GM19099 (cell line): ENCODE measurements around the gene RPL22.

ENCODE experiments used
- POLR2A ChIP-seq: IDR thresholded peaks from 3 replicates; pipeline ENCODE4 v1.6.1; 2011; ENCODE audit warnings: low read depth; ENCODE audit not compliant: insufficient read length; ENCODE audit errors: extremely low read depth

The RPL22 gene

DNA sequence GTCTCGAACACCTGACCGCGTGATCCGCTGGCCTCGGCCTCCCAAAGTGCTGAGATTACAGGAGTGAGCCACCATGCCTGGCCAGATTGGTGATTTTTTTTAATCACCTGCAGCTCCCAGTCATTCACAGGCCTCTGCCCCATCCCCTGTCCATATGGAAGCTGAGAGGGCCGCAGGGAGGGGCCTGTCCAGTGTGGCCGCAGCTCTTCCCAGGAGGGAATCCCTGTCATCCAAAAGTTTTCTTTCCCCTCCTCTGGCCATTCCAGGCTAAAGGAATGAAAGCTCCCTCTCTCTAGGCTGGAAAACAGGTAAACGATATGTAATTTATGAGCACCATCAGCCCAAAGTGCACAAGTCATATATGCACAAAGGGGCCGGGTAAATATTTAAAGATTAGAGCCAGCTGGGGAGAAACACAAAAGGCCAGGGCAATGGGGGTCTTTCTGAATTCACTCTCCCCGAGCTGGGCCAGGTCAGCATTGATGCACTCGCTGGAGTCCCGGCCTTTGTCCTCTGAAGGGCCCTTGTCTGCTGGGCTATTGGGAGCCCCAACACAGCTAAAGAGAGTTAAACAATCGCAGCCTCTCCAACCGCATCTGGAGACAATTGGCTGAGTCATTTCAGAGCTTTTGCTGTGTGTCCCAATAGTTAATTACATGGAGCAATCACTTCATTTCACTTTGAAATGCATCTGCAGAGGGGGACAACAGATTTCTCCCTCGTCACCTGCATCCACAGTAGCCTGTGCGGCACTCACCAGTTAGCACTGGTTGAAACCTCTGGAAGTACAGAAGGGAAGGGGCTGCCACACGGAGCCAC, 40.8 kb upstream of the RPL22 start:
- no peak for TF ChIP-seq POLR2A

DNA sequence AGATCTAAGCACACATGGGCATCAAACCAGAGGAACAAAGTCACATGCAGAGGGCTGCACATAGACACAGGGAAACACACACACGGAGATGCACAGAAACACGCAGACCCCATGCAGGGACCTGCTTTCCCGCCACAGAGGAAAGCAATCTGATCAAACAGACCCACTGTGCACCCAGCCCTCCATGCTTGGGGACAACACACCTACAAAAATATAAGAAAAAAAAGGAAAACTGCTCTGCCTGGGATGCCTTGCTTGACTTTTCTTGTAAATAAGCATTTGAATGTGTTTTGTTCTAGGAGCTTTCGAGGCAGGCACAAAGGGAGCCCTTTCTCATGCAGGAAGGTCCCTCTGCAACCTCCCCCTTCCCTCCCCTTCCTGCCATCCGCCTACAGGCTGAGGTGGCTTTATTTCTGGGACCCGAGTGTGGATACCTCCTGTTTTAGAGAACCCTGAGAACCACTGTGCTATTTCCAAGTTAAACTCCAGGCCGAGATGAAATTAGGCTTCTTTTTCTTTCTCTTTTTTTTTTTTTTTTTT, 39.9 kb upstream of the RPL22 start:
- no peak for TF ChIP-seq POLR2A

DNA sequence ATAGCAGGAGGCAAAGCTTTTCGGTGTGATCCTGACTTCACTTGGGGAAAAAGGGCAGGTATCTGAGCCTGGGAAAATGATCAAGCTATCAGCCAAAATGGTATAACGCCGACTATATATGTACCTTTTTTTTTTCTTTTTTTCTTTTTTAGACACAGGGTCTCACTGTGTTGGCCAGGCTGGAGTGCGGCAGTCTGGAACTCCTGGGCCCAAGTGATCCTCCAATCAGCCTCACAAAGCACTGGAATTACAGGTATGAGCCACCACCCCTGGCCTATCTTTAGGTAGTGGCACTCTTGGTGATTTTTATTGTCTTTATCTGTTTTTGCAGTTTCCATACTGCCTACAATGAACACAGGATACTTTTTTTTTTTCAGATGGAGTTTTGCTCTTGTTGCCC, 37.7 kb upstream of the RPL22 start:
- TF ChIP-seq POLR2A = no peak

DNA sequence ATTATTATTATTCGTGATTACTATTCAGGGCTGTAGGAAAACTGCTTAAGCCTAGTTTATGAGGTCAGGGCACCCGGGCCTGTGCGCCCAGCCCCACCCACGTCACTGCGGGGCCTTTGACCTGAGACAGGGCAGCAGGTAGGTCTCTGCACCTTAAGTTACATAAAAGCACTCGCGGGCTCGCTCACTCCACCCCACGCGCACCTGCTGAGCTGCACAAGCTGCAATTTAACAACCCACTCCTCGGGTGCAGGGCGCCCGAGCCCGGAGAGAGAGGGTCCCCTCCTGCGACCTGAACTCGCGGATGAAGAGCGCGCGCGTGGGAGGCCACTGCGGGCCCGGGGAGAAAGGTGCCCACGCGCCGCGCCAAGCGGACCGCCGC, 35.9 kb upstream of the RPL22 start:
- no peak for TF ChIP-seq POLR2A

DNA sequence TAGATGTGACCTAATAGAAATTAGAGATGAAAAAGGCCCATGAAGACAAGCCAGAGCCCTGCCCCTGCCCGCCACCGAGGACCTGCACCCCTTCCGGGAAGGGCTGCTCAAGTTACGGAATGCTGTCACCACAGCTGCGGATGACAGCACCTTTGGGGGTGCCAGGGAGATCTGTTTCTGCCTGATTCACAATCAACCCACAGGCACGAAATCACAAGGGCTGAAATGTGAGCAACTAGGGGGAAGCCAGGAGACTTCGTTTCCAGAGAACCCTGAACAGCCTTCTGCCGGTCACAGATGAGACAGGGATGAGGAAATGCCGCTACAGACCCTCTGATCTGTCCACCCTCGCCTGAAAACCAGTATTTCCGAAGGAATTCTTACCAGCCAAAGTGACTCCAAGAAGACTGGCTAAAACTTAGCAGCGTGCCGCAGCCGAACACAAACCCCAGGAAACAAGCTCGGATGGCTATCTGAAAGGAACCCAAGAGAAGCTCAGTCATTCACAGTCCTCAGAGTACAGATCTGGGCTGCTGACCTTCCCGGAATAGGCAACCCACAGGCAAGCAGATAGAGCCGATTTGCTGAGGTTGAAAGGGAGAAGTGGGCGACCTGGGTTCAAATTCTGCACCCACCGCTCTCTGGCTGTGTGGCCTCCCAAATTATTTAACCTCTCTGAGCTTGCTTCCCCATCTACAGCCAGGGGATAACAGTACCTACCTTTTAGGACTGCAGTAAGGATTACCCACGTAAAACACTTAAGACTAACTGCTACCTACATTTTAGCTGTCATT, 35.3 kb upstream of the RPL22 start:
- TF ChIP-seq POLR2A = no peak

DNA sequence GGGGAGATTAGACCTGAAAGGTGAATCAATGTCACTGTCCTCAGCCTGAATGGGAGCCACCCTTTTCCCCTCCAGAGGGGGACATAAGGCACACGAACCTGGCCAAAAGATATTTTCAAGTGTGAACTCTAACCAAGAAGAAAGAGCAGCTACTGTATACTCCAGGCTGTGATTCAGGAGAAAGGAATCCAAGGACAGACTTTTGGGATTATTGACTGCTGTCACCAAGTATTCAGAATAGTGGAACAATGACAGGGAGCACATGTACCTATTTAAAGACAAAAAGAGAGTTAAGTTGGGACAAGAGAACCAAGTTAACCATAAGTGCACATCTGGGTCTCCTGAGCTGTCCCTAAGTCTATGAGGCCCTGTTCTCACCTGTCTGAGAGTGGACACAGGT, 34.0 kb upstream of the RPL22 start:
- no peak for TF ChIP-seq POLR2A

DNA sequence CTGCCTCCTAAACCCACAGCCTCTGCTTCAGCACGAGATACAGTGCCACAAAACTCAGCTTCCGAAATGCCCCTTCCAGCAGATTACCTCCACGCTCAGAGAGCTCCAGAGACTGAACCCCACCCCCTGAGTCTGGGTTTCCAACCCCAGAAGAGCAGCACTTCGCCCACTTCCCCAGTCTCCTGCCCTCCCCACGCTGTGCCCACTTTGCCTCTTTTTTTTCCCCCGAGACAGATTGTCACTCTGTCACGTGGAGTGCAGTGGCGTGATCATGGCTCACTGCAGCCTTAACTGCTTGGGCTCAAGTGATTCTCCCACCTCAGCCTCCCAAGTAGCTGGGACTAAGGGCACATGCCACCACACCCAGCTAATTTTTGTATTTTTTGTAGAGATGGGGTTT, 26.3 kb upstream of the RPL22 start:
- no peak for TF ChIP-seq POLR2A

DNA sequence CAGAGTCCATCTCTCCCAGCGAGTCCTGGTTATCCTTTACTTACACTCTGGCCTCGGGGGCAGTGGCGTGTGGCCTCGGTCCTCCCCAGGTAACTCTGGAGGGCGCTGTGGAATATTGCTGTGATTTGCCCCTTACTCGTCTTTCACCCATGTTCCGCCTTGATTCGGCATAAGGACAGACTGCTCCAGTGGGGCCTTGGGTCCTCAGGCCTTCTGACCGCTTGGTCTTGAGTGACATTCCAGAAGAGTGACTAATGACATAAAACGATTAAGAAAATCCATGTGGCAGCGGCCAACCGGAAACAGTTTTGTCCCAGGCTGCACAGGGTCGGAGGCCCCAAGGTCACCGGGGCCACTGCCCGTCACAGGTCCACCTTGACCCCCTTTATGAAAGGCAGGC, 25.3 kb upstream of the RPL22 start:
- no peak for TF ChIP-seq POLR2A

DNA sequence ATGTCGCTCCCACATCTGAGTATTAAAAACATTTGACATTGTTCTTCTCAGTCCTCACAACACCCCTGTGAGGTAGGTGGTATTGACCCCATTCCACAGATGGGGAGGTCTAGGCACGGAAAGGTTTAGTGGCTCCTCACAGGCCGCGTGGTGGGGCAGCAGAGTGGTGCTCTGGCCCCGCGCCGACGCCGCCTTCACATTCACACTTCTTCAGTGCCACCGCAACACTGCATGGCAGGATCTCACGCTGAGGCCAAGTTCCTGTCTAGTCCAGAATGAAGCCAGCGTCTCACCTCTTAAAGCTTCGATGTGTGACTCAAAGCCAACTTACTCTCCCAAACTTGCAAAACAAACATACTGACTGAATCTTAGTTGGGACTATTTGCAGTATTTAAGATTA, 24.2 kb upstream of the RPL22 start:
- TF ChIP-seq POLR2A = no peak

DNA sequence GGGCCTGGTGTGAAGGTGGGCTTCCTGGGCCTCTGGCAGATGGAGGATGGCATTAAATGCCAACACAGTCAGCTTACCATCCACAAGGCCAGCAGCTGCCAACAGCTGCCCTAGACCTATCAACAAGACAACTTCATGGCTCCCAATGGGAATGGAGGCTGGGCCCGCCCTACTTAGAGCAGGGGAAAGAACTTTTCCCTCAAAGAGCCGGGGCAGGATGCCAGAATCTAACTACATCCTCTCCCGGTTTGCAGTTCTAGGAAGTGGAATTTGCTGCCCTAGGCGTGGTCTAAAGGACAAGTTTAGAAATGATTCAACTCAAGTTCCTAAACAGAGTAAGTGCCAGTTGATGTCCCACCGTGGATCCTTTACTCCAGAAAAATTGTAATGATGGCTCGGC, 23.2 kb upstream of the RPL22 start:
- no peak for TF ChIP-seq POLR2A

DNA sequence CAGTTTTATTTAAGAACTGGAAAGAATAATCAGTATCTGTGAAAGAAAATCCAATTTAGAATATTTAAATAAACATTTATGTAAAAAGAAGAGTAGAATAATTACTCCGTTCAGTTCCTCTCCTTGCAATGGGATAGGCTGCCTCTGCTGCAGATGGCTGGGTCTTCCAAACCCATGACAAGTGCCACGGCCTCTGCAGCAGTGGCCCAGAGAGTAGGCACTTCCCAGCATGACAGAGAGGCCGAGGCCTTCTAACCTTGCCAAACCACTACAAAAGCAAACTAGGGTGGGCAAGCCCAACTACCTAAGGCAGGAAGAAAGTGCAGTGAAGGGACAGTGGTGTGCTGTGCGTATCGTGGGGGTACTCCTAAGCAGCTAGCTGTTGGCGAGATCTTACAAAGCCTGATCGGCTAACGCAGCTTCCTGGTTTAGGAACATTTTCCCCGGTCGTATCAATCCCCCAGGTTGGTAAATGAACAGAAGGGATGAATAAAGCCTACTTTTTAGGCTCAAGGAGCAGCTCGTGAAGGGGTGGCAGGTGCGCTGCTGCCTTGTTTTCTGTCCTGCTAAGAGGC, 21.9 kb upstream of the RPL22 start:
- TF ChIP-seq POLR2A = no peak

DNA sequence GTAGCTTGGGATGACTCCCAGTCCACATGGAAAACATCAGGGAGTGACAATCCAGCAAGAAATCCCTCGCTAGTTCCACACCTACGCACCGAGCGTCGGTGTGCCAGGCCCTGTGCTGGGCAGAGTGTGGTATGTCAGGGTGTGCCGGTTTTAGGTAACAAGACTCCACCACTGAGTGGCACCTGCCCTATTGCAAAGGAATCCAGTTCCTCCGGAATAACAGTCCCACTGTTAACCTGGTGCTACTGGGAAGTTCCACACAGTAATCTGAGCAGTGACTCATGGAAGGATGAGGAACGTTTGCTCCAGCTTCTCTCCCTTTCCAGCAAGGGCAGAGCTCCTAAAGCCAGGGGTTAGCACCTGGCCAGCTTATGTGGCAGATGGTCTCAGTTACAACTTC, 20.8 kb upstream of the RPL22 start:
- TF ChIP-seq POLR2A = no peak

DNA sequence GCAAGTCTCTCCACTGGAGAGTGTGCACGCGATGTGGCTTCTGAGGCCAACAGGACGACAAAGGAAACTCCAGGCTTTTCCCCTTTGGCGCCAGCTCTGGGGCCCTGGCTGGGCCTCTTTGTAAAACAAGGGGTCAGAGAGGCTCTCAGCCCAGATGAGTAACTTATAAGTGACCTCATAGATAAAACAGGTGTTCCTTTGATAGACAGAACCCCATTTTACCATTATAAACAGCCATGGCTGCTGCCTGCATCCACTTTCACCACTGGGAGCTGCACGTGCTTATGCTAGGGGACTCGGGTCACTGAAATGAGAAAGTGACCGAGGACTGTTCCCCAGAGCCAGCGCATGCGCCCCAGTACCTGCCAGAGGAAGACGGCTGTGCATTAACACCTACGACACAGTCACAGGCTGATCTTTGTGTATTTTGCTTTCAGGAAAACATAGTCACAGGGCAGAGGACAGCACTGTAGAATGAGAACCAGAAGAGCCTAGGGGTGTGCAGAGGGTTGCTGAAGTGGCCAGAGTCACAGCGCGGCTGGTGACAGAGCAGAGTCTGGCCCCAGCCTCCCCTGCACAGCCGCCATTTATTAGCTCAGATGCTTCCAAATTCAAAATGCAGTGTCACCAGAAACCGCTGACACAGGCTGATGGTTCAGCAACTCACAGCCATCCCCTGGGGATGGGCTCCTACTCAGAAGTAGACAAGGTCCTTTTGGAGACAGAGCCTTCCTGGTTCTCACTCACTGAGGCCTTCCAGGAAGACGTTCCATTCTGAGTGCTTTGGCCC, 19.2 kb upstream of the RPL22 start:
- TF ChIP-seq POLR2A = no peak

DNA sequence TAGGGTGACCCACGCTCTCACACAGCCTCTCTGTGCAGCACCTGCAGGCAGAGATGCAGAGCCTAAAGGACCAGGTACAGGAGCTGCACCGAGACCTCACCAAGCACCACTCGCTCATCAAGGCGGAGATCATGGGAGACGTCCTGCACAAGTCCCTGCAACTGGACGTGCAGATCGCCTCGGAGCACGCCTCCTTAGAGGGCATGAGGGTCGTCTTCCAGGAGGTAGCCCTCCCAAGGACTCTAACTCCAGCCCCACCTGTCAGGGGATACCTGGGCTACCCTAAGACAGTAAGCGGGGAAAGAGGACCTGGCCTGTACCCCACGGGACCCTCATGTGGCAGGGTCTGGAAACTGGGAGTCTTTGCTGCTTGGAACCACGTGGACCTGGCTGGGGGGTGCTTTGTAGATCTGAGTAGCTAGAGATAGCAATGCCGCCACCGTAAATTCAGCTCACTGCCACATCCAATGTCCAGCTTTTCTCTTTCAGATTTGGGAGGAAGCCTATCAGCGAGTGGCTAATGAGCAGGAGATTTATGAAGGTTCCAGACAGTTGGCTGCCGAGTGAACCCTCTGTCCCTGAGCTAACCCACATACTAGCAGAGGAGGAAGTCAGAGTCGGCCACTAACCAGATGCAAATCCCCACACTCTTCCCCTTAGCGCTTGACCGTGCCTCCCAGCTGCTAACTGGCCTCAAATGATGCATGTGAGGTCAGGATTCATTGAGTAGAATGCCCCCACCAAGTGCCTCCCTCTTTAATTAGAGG, 13.0 kb upstream of the RPL22 start:
- TF ChIP-seq POLR2A = no peak

DNA sequence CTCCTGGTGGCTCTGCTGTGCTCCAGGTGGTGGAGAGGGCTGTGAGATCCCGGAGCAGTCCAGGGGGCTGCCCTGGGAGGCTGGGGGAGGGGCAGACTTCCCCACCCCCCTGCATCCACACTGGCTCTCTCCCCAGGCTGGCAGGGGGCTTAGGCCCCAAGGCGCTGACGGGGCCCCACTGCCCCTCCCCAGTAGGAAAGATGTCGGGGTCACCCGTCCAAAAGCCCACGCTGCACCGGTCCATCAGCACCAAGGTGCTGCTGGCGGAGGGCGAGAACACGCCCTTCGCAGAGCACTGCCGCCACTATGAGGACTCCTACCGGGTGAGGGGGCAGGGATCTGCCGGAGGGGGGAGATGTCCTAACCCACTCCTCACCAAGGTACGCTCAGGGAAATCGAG, 12.3 kb upstream of the RPL22 start:
- no peak for TF ChIP-seq POLR2A
